ENCODE results near the gene SUN5. TPM values are rescaled to one million over a fixed set of nuclear protein-coding genes. Genes with fewer than 3 reads are reported as not detected.
A peak's percentile ranks its signal among the peaks of the same experiment; 100 is the strongest.

The SUN5 gene
- total and polyA plus RNA-seq, 11 donors: not detected

DNA sequence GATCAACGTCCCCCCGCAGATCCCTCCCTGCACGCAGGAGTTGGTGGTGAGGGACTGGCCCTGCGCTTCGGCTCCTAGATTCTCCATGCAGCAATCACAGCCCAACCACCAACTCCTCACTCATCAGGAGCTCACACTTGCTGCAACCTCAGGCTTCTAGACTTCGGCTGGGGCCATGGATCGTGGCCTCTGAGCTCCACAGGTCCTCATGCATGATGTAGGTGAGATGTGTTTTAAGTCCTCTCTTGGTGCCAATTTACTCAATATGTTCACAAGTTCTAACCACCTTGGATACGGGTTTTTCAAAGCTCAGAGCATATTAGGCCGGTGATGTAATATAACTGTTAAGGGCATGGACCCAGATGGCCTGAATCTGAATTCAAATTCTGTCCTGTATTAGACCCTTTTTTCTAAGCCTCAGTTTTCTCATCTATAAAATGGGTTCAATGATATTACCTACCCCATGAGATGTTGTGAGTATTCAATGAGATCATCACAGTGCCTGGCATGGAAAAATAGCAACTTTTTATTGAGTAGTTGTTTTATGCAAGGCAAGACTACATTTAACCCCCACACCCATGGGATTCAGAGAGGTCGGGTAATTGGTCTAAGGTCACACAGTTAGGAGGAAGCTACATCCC is 31.0 kb downstream of the SUN5 start:
- no peaks in the 10 kb centered on the region for H3K27me3 ChIP-seq
- DNase-seq: no peak
- peak overlapping the region in 1 of 12 donors; percentile 81 for H3K27ac ChIP-seq
- no peak for ATAC-seq
- intact Hi-C loops (cut with DNase I): no loop called here
- no peak overlapping the region for H3K4me3 ChIP-seq
- H3K4me1 ChIP-seq: peaks cover 0 to 45% (median 8%) of the 10 kb centered on the region in 12 donors
- TF ChIP-seq, protein P1, sequence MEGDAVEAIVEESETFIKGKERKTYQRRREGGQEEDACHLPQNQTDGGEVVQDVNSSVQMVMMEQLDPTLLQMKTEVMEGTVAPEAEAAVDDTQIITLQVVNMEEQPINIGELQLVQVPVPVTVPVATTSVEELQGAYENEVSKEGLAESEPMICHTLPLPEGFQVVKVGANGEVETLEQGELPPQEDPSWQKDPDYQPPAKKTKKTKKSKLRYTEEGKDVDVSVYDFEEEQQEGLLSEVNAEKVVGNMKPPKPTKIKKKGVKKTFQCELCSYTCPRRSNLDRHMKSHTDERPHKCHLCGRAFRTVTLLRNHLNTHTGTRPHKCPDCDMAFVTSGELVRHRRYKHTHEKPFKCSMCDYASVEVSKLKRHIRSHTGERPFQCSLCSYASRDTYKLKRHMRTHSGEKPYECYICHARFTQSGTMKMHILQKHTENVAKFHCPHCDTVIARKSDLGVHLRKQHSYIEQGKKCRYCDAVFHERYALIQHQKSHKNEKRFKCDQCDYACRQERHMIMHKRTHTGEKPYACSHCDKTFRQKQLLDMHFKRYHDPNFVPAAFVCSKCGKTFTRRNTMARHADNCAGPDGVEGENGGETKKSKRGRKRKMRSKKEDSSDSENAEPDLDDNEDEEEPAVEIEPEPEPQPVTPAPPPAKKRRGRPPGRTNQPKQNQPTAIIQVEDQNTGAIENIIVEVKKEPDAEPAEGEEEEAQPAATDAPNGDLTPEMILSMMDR (IDR thresholded peaks at IDR 0.05): no peak
- TF ChIP-seq POLR2A (IDR thresholded peaks at IDR 0.05): no peak
- H3K9me3 ChIP-seq: peaks cover 0 to 5% (median 0%) of the 10 kb centered on the region in 12 donors
- no peaks in the 10 kb centered on the region for H3K36me3 ChIP-seq
- WGBS, 4 donors: 87 to 93% (median 88%) methylated on average over 10 of the region's 10 CpGs

DNA sequence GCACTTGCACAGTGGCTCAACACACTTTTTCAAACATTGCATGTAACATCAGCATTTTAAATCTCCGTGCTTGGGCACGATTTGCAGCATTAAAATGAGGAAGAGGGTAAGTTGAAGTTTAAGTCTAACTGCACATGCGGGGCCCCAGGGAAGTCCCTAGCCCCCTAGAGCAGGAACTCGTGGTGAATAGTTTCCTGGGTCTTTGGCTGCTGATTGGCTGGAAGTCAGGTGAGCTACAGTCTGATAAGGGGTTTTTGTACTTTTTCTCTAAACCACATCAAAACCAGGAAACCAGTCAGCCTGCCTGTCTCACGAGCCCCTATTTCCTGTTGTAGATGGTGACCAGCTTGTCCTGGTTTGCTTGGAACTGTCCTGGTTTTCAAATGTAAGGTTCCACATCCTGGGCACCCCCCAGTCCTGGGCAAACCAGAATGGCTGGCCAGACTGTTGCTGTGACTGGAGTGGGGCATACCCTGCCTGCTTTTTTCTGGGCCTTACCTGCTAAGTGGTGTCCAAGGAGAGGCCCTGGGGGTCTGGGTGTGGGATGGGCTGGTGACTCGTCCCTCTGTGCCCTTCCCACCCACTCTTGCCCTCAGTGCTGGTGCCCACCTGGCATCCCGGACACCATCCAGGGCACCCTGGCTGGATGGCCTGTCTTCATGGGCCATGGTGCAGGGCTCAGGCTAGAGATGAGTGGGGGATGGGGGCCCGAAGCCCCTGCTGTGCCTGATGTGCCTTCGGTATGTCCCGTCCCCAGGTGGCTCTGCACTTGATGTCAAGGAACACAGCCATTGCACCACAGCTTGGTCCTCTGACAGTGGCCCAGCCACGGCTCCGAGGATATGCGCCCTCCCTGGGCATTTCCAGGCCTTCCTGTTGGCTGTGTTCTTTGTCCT is 31.8 kb downstream of the SUN5 start:
- H3K4me3 ChIP-seq: peak overlapping the region in 1 of 12 donors; percentile 13
- ATAC-seq (no peak), DNase-seq (peak in 1 of 5 donors; percentile 7)
- intact Hi-C loops (cut with DNase I): no loop called here
- peak overlapping the region in 8 of 12 donors; percentile 20 to 82 (median 42) for H3K27ac ChIP-seq
- WGBS, 4 donors: 67 to 80% (median 74%) methylated on average over 7 to 13 of the region's 13 CpGs
- H3K36me3 ChIP-seq: no peaks in the 10 kb centered on the region
- no peaks in the 10 kb centered on the region for H3K27me3 ChIP-seq
- peaks cover 0 to 5% (median 0%) of the 10 kb centered on the region in 12 donors for H3K9me3 ChIP-seq
- TF ChIP-seq, protein P1 (IDR thresholded peaks at IDR 0.05): no peak
- no peak for TF ChIP-seq POLR2A (IDR thresholded peaks at IDR 0.05)
- H3K4me1 ChIP-seq: peaks cover 0 to 50% (median 8%) of the 10 kb centered on the region in 12 donors

DNA sequence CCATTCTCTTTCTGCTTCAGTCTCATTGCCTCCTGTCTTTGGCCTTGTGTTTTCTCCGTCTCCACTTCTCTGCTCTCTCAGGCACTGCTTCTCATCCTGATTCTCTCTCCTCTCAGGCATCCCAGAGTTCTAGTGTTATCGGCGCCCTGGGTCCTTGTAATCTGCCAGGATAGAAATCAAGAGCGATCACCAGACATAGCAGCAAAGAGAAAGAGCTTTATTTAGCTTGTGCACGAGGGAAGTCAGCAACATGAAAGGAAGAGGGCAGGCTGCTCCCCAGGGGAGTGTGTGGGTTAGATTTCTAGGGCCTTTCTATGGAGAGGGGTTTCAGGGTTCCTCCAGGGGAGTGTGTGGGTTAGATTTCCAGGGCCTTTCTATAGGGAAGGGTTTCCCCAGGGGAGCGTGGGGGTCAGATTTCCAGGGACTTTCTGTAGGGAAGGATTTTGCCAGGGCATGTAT is 32.5 kb downstream of the SUN5 start:
- DNase-seq (peak in 1 of 5 donors; percentile 9), ATAC-seq (peak in 3 of 4 donors; percentile 29 to 40 (median 29))
- 26 to 33% (median 31%) methylated on average over 6 of the region's 6 CpGs for WGBS, 4 donors
- intact Hi-C loops (cut with DNase I): no loop called here
- H3K4me1 ChIP-seq: peaks cover 0 to 53% (median 8%) of the 10 kb centered on the region in 12 donors
- H3K27ac ChIP-seq: peak overlapping the region in 8 of 12 donors; percentile 20 to 82 (median 42)
- no peaks in the 10 kb centered on the region for H3K36me3 ChIP-seq
- H3K4me3 ChIP-seq: peak overlapping the region in 1 of 12 donors; percentile 1
- TF ChIP-seq, protein P1 (IDR thresholded peaks at IDR 0.05): no peak
- no peak for TF ChIP-seq POLR2A (IDR thresholded peaks at IDR 0.05)
- H3K27me3 ChIP-seq: no peaks in the 10 kb centered on the region
- peaks cover 0 to 4% (median 0%) of the 10 kb centered on the region in 12 donors for H3K9me3 ChIP-seq

DNA sequence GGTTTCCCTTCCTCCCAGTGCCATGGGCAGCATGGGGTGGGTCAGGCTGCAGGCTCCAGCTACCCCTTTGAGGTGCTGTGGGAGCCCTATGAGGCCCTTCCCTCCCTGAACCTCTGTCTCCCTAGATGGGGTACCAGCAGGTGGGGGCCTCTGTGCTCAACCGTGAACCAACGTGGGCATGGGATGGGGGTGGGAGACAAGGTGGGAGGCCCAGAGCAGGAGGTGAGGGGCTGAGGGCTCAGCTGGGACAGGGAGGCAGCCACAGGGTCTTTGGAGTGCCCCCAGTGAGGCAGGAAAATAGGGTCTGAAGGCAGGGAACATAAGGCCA is 33.3 kb downstream of the SUN5 start:
- no peaks in the 10 kb centered on the region for H3K27me3 ChIP-seq
- H3K27ac ChIP-seq: peak overlapping the region in 4 of 12 donors; percentile 41 to 82 (median 62)
- WGBS, 4 donors: 90 to 100% (median 95%) methylated on average over 2 of the region's 2 CpGs
- peaks cover 0 to 60% (median 8%) of the 10 kb centered on the region in 12 donors for H3K4me1 ChIP-seq
- H3K4me3 ChIP-seq: no peak overlapping the region
- ATAC-seq: no peak
- H3K36me3 ChIP-seq: no peaks in the 10 kb centered on the region
- peak in 1 of 5 donors; percentile 2 for DNase-seq
- intact Hi-C loops (cut with DNase I): no loop called here
- no peaks in the 10 kb centered on the region for H3K9me3 ChIP-seq
- TF ChIP-seq POLR2A (IDR thresholded peaks at IDR 0.05): no peak
- TF ChIP-seq, protein P1 (IDR thresholded peaks at IDR 0.05): no peak
